ENCODE measurements around the gene PRSS33. TPM values are rescaled to one million over a fixed set of nuclear protein-coding genes. Genes with fewer than 3 reads are reported as not detected.

The PRSS33 gene
- total and polyA plus RNA-seq, 2 donors from 2014 or later = not detected

GRCh38 chr16:2744711-2745110 is 42.6 kb downstream of the PRSS33 start:
- intact Hi-C loops (cut with DNase I) = no loop called here
- no peak for TF ChIP-seq CTCF (IDR thresholded peaks at IDR 0.05; ENCODE audit: borderline replicate concordance, extremely low read depth, insufficient read depth)
- Histone ChIP-seq H3K27ac (ENCODE audit: low read depth in 2 of 2, low read length in 2 of 2) (no peak overlapping the region), H3K36me3 (ENCODE audit: control insufficient read depth in 2 of 3, insufficient read depth in 3 of 3, low read length in 3 of 3) (no peaks in the 10 kb centered on the region), H3K9me3 (ENCODE audit: control insufficient read depth in 2 of 3, insufficient read depth in 1 of 3, low read length in 3 of 3) (no peaks in the 10 kb centered on the region), H3K9ac (ENCODE audit: low read length in 3 of 3) (no peak overlapping the region), H3K4me1 (ENCODE audit: control insufficient read depth in 2 of 3, insufficient read depth in 2 of 3, low read depth in 1 of 3, low read length in 3 of 3) (no peaks in the 10 kb centered on the region), H3K4me3 (ENCODE audit: low read length in 3 of 3) (no peak overlapping the region), H3K27me3 (ENCODE audit: control insufficient read depth, insufficient read depth, low read length) (no peaks in the 10 kb centered on the region)
- FAIRE-seq (no peak), DNase-seq (peak in 1 of 5 donors; percentile 56)

- Histone ChIP-seq H3K27me3 (ENCODE audit: control insufficient read depth, insufficient read depth, low read length) (no peaks in the 10 kb centered on the region), H3K4me3 (ENCODE audit: low read length in 3 of 3) (no peak overlapping the region), H3K27ac (ENCODE audit: low read depth in 2 of 2, low read length in 2 of 2) (no peak overlapping the region), H3K9me3 (ENCODE audit: control insufficient read depth in 2 of 3, insufficient read depth in 1 of 3, low read length in 3 of 3) (no peaks in the 10 kb centered on the region), H3K36me3 (ENCODE audit: control insufficient read depth in 2 of 3, insufficient read depth in 3 of 3, low read length in 3 of 3) (no peaks in the 10 kb centered on the region), H3K9ac (ENCODE audit: low read length in 3 of 3) (no peak overlapping the region), H3K4me1 (ENCODE audit: control insufficient read depth in 2 of 3, insufficient read depth in 2 of 3, low read depth in 1 of 3, low read length in 3 of 3) (no peaks in the 10 kb centered on the region)
- DNase-seq (peak in 1 of 5 donors; percentile 66), FAIRE-seq (no peak)
- no peak for TF ChIP-seq CTCF (IDR thresholded peaks at IDR 0.05; ENCODE audit: borderline replicate concordance, extremely low read depth, insufficient read depth)
- intact Hi-C loops (cut with DNase I) = no loop called here
Observed at GRCh38 chr16:2743007-2743810, 44.2 kb downstream of the PRSS33 start.

DNA sequence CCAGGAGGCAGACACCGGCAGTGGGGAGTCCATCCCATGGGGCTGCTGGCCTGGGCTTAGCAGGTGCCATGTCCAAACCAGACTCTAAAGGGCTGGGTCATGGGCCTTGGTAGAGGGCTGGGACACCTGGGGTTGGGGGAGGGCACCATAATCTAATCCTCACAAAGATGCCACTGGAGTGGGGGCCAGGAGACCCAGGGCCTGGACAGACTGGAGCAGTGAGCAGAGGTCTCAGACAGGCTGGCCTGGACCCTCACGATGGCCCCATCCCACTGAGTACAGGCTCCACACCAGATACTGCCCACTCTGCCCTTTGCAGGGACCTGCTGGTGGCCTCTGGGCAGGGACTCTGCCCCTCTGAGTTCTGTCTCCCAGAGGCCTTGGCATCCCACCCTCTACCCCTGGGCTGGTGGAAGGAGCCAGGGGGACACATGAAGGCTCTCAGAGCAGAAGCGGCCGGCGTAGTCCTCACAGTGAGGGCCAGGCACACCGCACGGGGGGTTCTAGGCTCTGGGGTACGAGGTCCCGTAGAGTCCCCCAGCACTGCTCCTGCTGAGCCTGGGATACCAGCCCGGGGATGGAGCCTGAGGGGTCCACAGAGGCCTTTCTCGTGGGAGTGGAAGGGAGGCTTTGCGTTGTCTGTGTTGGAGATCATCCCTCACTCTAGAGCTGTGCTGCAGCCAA is 44.9 kb downstream of the PRSS33 start:
- DNase-seq (peak in 1 of 5 donors; percentile 59), FAIRE-seq (no peak)
- no peak for TF ChIP-seq CTCF (IDR thresholded peaks at IDR 0.05; ENCODE audit: borderline replicate concordance, extremely low read depth, insufficient read depth)
- Histone ChIP-seq H3K4me1 (ENCODE audit: control insufficient read depth in 2 of 3, insufficient read depth in 2 of 3, low read depth in 1 of 3, low read length in 3 of 3) (no peaks in the 10 kb centered on the region), H3K4me3 (ENCODE audit: low read length in 3 of 3) (no peak overlapping the region), H3K36me3 (ENCODE audit: control insufficient read depth in 2 of 3, insufficient read depth in 3 of 3, low read length in 3 of 3) (no peaks in the 10 kb centered on the region), H3K27ac (ENCODE audit: low read depth in 2 of 2, low read length in 2 of 2) (no peak overlapping the region), H3K9ac (ENCODE audit: low read length in 3 of 3) (no peak overlapping the region), H3K9me3 (ENCODE audit: control insufficient read depth in 2 of 3, insufficient read depth in 1 of 3, low read length in 3 of 3) (no peaks in the 10 kb centered on the region), H3K27me3 (ENCODE audit: control insufficient read depth, insufficient read depth, low read length) (no peaks in the 10 kb centered on the region)
- intact Hi-C loops (cut with DNase I) = no loop called here
